Mesenteric fat pad (tissue), 1 donor: ENCODE data around the gene VASP. TPM values are rescaled to one million over a fixed set of nuclear protein-coding genes. Genes with fewer than 3 reads are reported as not detected.
A peak's percentile ranks its signal among the peaks of the same experiment; 100 is the strongest.

ENCODE experiments used
- DNase-seq: peaks from one replicate; pipeline ENCODE4 v3.0.0-alpha.2; 2020; ENCODE audit warnings: low spot score
- total RNA-seq: library from RNA; stranded (reverse); fragmentation: NEBNext Ultra II Directional; extraction: Animal tissue kit (Norgen Biotek cat#: 25700); gene quantifications from one replicate; pipeline ENCODE4 v1.2.1, GENCODE V29; 2021
- donor health status: DM: yes; HTN: yes; CAD: no.

Gene VASP
- total RNA-seq, 1 donor from 2014 or later, result 104 TPM

GRCh38 chr19:45473682-45474605 lies 33.3 kb upstream of the VASP start:
- DNase-seq, result no peak

DNA sequence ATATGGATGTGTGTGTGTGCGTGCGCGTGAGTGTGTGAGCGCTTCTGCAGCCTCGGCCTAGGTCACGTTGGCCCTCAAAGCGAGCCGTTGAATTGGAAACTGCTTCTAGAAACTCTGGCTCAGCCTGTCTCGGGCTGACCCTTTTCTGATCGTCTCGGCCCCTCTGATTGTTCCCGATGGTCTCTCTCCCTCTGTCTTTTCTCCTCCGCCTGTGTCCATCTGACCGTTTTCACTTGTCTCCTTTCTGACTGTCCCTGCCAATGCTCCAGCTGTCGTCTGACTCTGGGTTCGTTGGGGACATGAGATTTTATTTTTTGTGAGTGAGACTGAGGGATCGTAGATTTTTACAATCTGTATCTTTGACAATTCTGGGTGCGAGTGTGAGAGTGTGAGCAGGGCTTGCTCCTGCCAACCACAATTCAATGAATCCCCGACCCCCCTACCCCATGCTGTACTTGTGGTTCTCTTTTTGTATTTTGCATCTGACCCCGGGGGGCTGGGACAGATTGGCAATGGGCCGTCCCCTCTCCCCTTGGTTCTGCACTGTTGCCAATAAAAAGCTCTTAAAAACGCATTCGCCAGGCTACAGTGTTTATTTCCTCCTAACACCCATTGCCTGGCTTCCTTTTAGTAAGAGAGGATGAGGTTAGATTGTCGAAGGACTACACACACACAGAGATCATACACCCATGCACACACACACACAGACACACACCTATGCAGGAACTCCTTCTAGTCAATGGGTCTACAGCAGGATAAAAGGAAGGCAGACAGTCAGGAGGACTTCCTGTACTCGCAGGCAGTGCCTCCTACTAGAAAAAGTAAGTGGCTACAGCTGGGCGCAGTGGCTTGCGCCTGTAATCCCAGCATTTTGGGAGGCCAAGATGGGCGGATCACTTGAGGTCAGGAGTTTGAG lies 32.4 kb upstream of the VASP start:
- no peak for DNase-seq

DNA sequence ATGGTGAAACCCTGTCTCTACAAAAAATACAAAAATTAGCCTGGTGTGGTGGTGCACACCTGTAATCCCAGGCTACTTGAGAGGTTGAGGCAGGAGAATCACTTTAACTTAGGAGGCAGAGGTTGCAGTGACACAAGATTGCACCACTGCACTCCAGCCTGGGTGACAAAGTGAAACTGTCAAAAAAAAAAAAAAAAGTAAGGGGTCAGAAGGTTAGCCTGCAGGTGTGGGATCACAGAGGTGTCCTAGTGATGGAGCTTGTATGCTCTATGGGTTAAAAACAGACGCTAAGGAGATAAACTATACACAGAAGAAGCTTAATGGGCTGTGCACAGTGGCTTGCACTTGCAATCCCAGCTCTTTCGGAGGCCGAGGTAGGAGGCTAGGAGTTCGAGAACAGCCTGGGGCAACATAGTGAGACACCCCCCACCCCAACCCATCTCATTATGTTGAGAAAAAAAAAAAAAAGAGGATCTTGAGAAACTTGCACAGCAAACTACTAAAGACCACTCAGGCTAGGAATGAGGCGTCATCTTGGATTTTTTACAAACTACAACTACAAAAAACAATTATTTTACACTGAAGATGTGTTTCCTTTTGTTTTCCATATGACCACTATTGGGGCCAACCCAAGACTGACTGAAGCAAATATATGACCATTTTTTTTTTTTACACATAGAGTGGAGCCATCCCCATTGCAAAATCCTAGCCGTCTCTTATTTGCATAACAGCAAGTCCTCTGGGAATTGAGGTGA lies 31.6 kb upstream of the VASP start:
- DNase-seq, result no peak

DNA sequence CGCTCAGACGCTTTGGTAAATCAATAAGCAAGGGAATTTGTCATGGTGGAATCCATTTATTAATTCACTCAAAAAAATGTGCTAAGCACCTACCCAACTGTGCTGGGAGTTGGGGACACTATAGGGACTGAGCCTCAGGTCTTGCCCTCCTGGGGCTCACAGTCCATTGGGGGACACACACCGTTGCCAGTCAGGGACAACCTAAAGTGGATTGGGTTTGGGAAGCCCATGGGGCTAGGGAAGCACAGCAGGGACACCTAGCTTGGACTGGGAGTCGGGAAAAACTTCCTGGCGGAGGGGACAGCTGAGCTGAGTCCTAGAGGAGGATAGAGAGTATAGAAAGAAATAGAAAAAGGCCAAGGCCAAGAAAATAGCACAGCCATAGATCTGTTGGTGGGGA lies 31.0 kb upstream of the VASP start:
- no peak for DNase-seq

- DNase-seq, result no peak
Observed at GRCh38 chr19:45477186-45477585, 30.1 kb upstream of the VASP start.

GRCh38 chr19:45477713-45478453 lies 29.4 kb upstream of the VASP start:
- no peak for DNase-seq

DNA sequence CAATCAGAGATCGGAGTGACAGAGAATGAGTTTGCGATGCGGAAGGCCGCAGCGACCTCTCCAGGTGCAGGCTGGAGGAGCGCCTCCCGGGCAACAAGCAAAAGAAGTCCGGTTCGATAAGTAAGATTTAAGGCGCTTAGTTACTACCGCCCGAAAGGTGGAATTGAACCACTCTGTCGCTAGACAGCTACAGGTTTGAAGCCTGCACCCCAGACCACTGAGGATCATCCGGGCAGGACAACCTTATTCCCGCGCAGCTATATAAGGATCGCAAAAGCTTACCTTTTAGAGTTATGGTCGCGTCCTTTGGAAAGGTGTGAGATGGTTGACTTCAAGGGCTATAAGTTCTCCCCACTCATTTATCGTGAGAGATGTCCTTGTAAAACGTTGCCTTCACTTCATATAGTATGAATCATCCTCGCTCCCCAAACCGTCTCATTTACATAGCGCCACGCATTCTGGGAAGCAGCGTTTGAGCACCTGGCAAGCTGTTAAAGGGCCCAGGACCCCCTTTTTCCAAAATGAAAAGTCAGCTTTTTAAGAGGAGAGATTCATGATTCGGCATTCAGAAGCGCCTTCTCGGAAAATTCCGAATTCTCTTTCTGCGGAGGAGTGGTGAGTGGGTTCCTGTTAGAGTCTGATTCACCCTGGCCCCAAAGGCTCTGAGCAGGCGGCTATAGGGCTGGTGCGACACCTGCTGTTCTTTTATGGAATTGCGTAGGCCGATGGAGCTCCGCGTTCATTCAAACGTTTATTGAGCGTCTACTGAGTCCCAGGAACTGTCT lies 28.6 kb upstream of the VASP start:
- no peak for DNase-seq

GRCh38 chr19:45483033-45483432 lies 24.2 kb upstream of the VASP start:
- no peak for DNase-seq

DNA sequence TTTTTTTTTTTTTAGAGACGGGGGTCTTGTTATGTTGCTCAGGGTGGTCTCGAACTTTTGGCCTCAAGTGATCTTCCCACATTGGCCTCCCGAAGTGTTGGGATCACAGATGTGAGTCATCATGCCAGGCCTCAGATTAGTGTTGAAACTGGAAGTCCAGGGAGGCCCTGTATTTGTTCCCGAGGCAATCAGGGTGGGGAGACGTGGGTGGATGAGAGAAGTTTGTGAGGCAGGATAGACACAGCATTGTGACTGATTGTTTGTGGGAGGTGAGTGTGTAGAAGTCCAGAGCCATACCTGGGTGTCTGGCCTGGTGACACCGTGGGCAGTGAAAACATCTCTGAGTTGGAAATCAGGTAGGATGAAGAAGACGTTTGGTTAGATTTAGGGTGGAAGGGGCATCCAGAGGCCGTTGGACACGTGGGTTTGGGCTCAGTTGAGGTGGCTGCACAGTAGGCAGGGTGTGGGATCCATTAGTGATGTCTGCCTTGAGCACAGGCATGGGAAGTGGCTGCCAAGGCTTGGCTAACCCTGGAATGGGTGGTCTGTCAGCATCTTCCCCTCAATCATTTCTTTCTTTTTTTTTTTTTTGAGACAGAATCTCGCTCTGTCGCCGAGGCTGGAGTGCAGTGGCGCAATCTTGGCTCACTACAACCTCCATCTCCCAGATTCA lies 22.9 kb upstream of the VASP start:
- no peak for DNase-seq

DNA sequence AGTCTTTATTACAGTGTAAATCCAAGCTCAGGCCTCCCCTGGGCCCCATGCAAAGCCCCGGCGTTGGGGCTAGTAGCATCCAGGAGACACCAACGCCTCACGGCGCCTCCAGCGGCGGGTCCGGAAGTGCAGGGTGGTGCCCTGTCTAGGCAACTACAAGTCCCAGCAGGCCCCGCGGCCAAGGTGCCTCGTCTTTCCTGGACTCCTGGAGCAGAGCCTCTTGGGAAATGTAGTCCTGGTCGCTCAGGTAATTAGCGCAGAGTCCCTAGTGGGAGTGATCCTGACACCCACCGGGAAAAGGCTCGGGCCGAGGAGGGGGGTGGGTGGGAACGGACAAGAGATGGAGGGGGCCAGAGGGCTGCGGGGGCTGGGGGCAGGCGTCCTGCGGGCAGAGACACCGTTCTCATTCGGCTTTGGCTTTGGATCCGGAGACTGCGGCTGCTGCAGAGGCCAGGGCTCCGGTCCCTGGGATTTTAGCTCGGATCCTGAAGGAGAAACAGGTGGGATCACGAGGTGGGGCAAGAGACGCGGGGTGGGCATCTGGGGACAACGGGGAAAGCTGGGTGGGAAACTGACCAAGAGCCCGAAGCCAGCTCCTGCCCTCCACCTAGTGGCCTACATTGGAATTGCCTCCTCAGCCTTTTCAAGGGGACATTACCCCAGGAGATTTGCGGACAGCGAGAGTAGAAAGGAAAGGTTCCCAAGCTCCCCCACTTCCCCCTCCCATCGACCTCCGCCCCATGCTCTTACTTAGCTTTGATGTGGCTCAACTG lies 21.8 kb upstream of the VASP start:
- peak; percentile 99 for DNase-seq

GRCh38 chr19:45488708-45489107 lies 18.6 kb upstream of the VASP start:
- DNase-seq, result no peak

- DNase-seq, result no peak
Observed at GRCh38 chr19:45489216-45489855, 17.9 kb upstream of the VASP start.

DNA sequence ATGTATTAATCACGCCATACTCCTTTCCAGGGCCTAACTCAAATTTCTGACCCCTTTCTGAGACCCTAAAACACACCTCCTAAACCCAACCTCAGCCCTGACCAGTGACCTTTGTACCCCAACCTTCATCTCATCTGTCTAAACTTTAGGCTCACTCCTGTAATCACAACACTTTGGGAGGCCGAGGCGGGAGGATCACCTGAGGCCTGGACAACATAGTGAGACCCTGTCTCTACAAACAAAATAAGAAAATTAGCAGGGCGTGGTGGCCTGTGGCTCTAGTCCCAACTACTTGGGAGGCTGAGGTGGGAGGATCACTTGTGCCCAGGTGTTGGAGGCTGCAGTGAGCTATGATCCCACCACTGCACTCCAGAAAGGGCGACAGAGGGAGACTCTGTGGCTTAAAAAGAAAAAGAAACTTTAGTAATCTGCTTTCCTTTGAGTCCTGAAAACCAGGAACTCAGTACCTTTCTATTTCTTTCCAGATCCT lies 15.1 kb upstream of the VASP start:
- no peak for DNase-seq

- DNase-seq, result no peak
Observed at GRCh38 chr19:45492627-45493470, 14.4 kb upstream of the VASP start.

GRCh38 chr19:45494261-45494916 lies 12.9 kb upstream of the VASP start:
- no peak for DNase-seq

- no peak for DNase-seq
Observed at GRCh38 chr19:45495178-45495577, 12.1 kb upstream of the VASP start.
